T-helper 2 cell treated with Interferon-gamma antibody and Interleukin-4, amounts not matched to agents 5 μg/mL and 100 μg/mL, for 36 hours (primary cell): ENCODE data around the gene PGBD2.
A peak's percentile ranks its signal among the peaks of the same experiment; 100 is the strongest.
"Not testable (repeated sequence)": the region's sequence is repeated elsewhere in the genome, so short reads cannot be mapped to it uniquely, and the experiment has no call there.

ENCODE experiments used
- DNase-seq: peaks from one replicate; pipeline ENCODE4 v3.0.0; 2021; ENCODE audit warnings: low spot score
- H3K27ac Mint-ChIP-seq: one replicate; pipeline ENCODE4 v1.8.0; 2021; ENCODE audit warnings: mild to moderate bottlenecking, mixed read lengths
- H3K27me3 Mint-ChIP-seq: one replicate; pipeline ENCODE4 v1.8.0; 2021; ENCODE audit warnings: low read depth, mixed read lengths
- H3K36me3 Mint-ChIP-seq: one replicate; pipeline ENCODE4 v1.8.0; 2021; ENCODE audit warnings: low read depth, mixed read lengths
- H3K4me1 Mint-ChIP-seq: one replicate; pipeline ENCODE4 v1.8.0; 2021; ENCODE audit warnings: low read depth, mixed read lengths
- H3K4me3 Mint-ChIP-seq: one replicate; pipeline ENCODE4 v1.8.0; 2022; ENCODE audit warnings: mild to moderate bottlenecking, moderate library complexity, mixed read lengths
- H3K9me3 Mint-ChIP-seq: one replicate; pipeline ENCODE4 v1.8.0; 2021; ENCODE audit warnings: mixed read lengths

The PGBD2 gene

DNA sequence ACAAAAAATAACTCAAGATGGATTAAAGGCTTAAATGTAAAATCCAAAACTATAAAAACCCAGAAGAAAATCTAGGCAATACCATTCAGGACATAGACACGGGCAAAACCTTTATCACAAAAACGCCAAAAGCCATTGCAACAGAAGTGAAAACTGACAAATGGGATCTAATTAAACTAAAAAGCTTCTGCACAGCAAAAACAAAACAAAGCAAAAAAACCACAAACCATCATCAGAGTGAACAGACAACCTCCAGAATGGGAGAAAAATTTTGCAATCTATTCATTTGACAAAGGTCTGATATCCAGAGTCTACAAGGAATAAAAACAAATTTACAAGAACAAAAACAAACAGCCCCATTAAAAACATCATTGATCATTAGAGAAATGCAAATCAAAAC is 4.5 kb upstream of the PGBD2 start:
- Mint-ChIP-seq H3K36me3 (no peaks in the 10 kb centered on the region), H3K9me3 (peaks cover 3% of the 10 kb centered on the region), H3K4me3 (no peak overlapping the region), H3K27me3 (peaks cover 39% of the 10 kb centered on the region), H3K4me1 (peaks cover 17% of the 10 kb centered on the region), H3K27ac (no peak overlapping the region)
- DNase-seq, result no peak

DNA sequence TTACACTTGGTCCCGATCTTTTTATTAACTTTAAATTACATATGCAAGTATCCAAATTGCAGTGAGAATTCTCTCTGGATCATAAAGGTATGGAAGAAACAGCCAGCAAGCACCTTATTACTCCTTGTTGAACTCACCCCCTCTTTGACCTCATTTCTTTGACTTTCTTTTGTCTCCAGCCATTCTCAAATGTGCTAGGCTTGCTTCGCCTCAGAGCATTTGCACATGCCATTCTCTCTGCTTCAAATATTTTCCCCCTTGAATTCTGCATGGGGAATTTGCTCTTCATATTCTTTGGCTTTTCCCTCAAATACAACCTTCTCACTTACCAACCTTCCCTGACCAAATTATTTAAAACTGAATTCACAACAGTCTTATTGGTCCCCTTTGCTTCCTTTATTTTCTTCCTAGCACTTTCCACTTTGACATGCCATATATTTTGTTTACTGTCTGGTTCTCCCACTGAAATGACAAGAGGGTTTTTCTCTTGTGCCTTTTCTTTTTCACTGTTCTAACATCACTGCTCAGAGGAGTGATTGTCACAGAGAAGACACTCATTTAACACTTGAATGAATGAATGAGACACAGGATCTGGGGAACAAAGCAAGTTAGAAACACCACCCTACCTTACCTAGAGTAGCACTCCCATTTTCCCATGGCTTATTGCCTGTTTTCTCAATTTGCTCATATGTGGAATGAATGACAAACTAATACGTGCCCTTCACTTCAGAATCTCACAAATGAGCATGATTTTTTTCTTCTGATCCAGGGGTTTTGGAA is 1.4 kb upstream of the PGBD2 start:
- Mint-ChIP-seq H3K4me3 (no peak overlapping the region), H3K27ac (no peak overlapping the region), H3K9me3 (no peaks in the 10 kb centered on the region), H3K36me3 (peaks cover 1% of the 10 kb centered on the region), H3K4me1 (peaks cover 40% of the 10 kb centered on the region), H3K27me3 (peaks cover 26% of the 10 kb centered on the region)
- no peak for DNase-seq

DNA sequence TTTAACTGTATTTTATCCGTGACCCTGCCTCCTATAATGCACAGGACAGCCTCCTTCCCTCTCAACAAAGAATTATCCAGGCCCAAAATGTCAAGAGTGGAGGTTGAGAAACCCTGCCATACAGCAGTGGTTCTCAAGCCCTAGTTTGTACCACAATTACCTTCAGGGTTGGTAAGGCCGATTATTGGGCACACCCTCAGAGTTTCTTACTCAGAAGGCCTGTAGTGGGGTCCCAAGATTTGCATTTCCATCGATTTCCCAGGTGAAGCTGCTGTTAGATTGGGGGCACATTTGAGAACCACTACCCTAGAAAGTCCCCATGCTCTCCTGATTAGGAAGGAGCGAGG is 400 bp upstream of the PGBD2 start:
- Mint-ChIP-seq H3K36me3 (peaks cover 4% of the 10 kb centered on the region), H3K27ac (peak overlapping the region; percentile 98), H3K4me1 (peaks cover 38% of the 10 kb centered on the region), H3K27me3 (peaks cover 16% of the 10 kb centered on the region), H3K9me3 (no peaks in the 10 kb centered on the region), H3K4me3 (peak overlapping the region; percentile 97)
- no peak for DNase-seq

DNA sequence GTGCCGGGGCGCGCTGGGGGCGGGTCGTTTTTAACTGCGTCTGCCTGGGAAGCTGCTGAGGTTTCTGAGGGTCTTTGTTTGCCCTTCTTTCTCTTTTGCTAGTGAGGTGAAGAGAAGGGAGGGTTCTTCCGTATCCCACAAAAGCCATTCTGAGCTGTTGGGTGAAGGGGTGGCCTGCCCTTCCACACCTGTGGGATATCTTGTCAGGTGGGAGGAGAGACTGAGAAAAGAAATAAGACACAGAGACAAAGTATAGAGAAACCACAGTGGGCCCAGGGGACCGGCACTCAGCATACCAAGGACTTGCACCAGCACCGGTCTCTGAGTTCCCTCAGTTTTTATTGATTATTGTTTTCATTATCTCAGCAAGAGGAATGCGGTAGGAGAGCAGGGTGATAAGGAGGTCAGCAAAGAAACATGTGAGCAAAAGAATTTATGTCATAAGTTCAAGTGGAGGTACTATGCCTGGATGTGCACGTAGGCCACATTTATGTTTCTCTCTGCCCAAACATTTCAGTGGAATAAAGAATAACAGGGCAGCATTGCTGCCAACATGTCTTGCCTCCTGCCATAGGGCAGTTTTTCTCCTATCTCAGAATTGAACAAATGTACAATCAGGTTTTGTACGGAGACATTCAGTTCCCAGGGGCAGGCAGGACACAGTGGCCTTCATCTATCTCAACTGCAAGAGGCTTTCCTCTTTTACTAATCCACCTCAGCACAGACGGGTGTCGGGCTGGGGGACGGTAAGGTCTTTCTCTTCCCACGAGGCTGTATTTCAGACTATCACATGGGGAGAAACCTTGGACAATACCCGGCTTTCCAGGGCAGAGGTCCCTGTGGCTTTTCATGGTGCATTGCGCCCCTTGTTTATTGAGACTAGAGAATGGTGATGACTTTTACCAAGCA is 972 bp downstream of the PGBD2 start:
- peaks cover 6% of the 10 kb centered on the region for H3K36me3 Mint-ChIP-seq
- H3K4me3 Mint-ChIP-seq, result peak overlapping the region; percentile 96
- DNase-seq, result no peak
- no peaks in the 10 kb centered on the region for H3K9me3 Mint-ChIP-seq
- peak overlapping the region; percentile 97 for H3K27ac Mint-ChIP-seq
- H3K4me1 Mint-ChIP-seq, result peaks cover 32% of the 10 kb centered on the region
- peaks cover 9% of the 10 kb centered on the region for H3K27me3 Mint-ChIP-seq

DNA sequence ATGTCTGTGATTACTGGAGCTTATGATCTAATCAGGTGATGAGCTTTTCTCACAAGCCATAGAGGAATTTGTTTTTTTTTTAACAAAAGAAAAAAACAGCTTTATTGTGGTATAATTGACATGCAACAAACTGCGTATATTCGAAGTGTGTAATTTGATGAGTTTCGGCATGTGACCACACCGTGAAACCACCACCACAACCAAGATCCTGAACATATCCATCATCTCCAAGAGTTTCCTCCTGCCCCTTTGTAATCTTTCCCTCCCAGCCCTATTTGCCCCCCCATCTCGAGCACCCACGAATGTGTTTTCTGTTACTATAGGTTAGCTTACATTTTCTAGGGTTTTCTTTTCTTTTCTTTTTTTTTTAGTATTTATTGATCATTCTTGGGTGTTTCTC is 4.7 kb downstream of the PGBD2 start:
- H3K4me3 Mint-ChIP-seq, result no peak overlapping the region
- H3K27me3 Mint-ChIP-seq, result no peaks in the 10 kb centered on the region
- H3K4me1 Mint-ChIP-seq, result peaks cover 35% of the 10 kb centered on the region
- no peak overlapping the region for H3K27ac Mint-ChIP-seq
- no peak for DNase-seq
- H3K9me3 Mint-ChIP-seq, result no peaks in the 10 kb centered on the region
- peaks cover 17% of the 10 kb centered on the region for H3K36me3 Mint-ChIP-seq

DNA sequence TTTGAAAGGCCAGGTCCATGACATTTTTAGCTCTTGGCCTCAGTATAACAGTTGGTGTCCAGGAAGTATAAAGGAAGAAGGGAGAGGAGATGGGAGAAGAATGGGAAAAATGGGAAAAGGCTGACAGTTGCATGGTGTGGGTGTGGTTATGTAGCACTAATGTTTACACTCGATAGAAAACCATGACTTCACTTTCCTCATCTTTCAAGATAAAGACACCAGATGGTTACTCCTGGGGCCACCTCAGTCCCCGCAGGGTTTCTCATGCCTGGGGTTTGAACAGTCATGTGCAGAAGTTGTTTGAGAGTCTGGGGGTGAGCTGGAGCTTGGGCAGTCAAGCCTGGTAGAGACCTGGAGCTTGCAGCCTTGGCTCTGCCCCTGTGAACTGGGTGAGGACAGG is 7.9 kb downstream of the PGBD2 start:
- no peak for DNase-seq
- Mint-ChIP-seq H3K4me3 (no peak overlapping the region), H3K36me3 (peaks cover 37% of the 10 kb centered on the region), H3K9me3 (no peaks in the 10 kb centered on the region), H3K27me3 (no peaks in the 10 kb centered on the region), H3K27ac (no peak overlapping the region), H3K4me1 (peaks cover 17% of the 10 kb centered on the region)

DNA sequence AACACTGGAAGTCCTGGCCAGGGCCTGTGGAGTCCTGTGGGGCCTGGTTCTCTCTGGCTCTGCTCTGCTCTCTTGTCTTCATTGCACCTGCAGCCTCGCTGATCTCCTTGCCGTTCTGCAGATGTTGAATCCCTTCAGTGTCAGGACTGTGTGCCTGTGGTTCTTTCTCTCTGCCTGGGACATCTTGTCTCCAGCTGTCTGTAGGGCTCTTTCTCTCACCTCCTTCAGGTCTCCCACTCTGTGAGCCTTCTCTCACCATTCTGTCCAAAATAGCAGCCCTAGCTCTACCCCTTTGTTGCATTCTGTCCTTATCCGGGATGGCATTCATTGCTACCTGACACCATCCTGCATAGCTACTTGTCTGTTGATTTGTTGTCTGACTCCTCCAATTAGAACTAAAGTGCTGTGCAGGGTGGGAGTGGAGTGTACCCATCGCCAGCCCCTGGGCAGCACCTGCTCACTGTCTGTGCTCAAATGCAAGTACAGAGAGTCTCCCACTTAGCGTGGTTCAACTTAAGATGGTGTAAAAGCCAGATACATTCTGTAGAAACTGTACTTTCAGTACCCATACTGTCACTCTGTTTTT is 8.9 kb downstream of the PGBD2 start:
- Mint-ChIP-seq H3K36me3 (peaks cover 46% of the 10 kb centered on the region), H3K9me3 (no peaks in the 10 kb centered on the region), H3K27ac (no peak overlapping the region), H3K4me1 (peaks cover 11% of the 10 kb centered on the region), H3K4me3 (no peak overlapping the region), H3K27me3 (no peaks in the 10 kb centered on the region)
- DNase-seq, result no peak

DNA sequence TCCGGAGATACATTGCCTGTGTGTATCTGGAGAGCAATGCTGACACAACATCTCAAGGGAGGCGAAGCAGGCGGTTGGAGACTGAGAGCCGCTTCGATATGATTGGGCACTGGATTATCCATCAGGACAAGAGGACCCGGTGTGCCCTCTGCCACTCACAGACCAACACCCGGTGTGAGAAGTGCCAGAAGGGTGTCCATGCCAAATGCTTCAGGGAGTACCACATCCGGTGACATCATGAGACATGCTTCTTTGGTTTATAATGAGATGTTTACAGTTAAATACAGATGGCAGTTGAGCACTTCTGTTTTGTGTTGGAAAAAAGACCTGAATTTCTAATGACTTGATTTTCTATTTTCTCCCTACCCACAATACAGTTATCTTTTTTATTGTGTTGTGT is 12.1 kb downstream of the PGBD2 start:
- Mint-ChIP-seq H3K4me1 (peaks cover 14% of the 10 kb centered on the region), H3K4me3 (no peak overlapping the region), H3K27ac (no peak overlapping the region), H3K27me3 (no peaks in the 10 kb centered on the region), H3K36me3 (peaks cover 61% of the 10 kb centered on the region), H3K9me3 (no peaks in the 10 kb centered on the region)
- no peak for DNase-seq

DNA sequence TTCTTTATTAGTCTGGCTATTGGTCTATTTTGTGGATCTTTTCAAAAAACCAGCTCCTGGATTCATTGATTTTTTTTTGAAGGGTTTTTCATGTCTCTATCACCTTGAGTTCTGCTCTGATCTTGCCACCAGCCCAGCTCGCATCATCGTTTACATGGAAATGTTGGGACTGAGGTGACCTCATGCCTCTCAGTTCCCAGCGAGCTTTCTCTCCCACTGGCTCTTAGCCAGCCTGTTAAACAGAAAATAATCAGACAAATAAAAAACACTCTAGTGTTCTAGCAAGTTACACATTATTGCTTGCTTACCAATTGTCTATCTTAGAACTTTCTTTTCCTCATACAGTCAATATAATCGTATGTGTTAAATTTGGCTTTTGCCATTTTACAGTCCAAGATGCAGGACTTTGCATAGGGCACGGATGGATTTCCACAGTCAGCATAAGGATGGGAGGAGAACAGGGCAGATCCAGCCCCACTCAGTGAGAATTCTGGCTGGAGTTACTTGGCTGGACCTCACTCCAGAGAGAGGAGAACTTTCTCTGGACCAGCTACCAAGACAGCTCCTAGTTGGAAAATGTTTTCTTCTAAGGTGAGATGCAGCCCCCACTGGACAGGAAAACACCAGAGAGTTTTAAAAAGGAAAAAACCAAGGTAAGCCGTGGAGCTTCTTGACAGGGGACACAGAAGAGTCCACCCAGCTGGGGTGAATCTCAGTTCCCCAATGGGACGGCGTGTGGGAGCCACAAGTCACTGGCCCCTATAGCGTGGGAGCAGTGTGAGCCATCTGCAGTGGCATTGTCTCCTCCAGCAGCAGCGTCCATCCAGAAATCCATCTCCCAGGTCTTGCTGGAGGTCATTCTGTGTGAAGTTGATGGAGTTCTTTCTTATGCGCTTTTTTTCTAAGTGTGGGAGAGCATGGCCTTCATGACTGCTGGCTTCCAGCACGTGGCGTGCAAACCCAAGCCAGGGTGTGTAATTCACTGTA is 17.6 kb downstream of the PGBD2 start:
- H3K27me3 Mint-ChIP-seq, result no peaks in the 10 kb centered on the region
- no peaks in the 10 kb centered on the region for H3K9me3 Mint-ChIP-seq
- peaks cover 29% of the 10 kb centered on the region for H3K36me3 Mint-ChIP-seq
- no peak overlapping the region for H3K27ac Mint-ChIP-seq
- H3K4me1 Mint-ChIP-seq, result peaks cover 57% of the 10 kb centered on the region
- no peak overlapping the region for H3K4me3 Mint-ChIP-seq
- DNase-seq, result no peak

DNA sequence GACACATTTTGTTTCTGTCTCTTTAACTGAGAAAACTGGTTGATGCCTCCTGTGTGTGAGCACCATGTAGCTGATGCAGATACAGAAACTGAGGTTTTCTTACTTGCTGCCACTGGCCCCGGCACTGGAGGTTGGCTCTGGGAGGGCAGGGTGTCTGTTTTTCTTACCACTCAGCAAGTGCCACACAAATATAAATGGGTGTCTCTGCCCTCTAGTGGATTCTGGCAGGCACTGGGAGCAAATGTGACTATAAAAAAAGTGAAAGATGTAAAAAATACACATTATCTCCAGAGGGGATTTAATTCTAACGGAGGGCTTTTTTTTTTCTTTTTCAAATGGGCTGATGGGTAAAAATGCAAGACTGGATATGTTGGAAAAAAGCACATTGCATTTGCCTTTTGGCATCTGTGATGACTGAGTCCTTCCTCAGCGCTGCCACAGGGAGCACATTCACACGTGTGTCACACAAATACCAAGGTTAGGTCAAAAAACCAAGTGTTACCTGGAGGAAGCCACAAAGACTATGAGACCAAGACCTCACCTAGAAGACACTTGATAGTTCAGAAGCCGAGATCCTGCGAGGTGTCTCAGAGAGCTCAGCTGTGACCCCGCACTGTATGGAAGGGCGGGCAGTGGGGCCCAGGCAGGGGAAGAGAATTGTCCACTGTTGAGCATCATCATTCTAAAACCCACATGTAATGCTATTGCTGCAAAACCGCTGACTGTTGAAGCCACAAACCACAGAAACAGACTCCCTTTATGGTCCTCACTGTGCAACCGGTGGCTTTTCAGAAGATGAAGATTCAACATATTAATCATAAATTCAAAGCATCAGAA is 18.9 kb downstream of the PGBD2 start:
- Mint-ChIP-seq H3K27ac (peak overlapping the region; percentile 86), H3K4me1 (peaks cover 63% of the 10 kb centered on the region), H3K9me3 (no peaks in the 10 kb centered on the region), H3K27me3 (peaks cover 3% of the 10 kb centered on the region), H3K36me3 (peaks cover 19% of the 10 kb centered on the region), H3K4me3 (peak overlapping the region; percentile 58)
- DNase-seq, result peak; percentile 71

DNA sequence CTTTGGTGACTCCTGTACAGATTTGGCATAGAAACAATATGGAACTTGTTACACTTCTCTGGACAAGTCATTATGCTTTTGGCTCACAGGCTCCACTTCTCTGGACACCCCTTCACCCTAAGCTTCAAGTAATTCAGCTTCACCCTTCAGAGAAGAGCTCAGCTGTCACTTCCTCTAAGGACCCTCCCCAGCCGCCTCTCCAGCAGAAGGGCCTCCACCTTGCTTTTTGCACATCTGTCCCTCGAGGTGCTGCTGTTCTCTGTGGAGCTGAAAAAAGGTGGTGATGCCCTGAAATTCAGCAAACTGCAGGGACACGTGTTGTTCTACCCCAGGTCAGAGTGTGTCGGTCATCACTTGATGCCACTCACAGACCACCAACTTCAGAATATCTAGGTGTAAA is 19.8 kb downstream of the PGBD2 start:
- Mint-ChIP-seq H3K4me3 (peak overlapping the region; percentile 58), H3K36me3 (peaks cover 13% of the 10 kb centered on the region), H3K27ac (peak overlapping the region; percentile 86), H3K4me1 (peaks cover 64% of the 10 kb centered on the region)
- H3K9me3 Mint-ChIP-seq, DNase-seq, H3K27me3 Mint-ChIP-seq: not testable (repeated sequence)

DNA sequence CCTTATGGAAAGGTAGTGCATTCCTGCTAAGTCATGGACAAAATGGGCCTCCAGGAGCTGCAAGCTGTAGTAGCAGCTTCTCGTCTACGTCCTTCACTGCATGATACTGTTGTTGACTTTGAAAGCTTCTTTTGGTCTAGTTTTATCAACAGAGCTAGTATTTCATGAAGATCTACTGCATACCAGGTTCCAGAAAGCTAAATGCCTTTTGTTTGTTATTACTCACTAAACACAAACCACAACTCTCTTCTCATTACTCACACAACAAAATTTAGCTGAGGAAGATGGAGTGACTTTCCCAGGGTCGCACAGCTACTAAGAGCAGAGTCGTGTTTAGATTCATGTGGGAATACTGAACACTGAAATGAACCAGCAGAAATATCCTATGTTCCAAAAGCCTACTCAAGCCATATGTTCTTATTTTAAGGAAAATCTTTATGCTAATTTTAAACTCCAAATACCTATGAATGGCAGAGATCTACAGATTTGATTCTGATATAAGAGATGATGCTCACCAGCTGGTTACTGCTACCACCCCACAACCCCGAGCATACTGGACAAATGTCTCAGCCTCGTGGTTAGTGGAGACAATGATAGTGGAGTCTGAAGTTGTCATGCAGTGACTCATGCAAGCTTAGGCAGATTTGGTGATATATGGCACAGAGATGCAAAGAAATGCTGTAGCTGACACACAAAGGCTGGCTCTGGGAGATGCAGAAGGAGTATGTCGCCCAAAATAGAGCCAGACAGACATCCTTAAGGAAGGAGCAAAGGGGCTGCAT is 20.6 kb downstream of the PGBD2 start:
- Mint-ChIP-seq H3K27ac (peak overlapping the region; percentile 60), H3K9me3 (no peaks in the 10 kb centered on the region), H3K27me3 (peaks cover 4% of the 10 kb centered on the region), H3K4me3 (peak overlapping the region; percentile 38), H3K4me1 (peaks cover 62% of the 10 kb centered on the region), H3K36me3 (peaks cover 7% of the 10 kb centered on the region)
- peak; percentile 57 for DNase-seq
